GM13976 (cell line): Measurements from ENCODE around the gene C9orf85.
"Not testable (repeated sequence)": the region's sequence is repeated elsewhere in the genome, so short reads cannot be mapped to it uniquely, and the experiment has no call there.

Experiments
- DNase-seq: peaks from one replicate; pipeline ENCODE4 v3.0.0; 2012; ENCODE audit warnings: low spot score
- in situ Hi-C: fragments of 300-500 bp; cut with MboI; formaldehyde crosslinking; loops from one replicate; pipeline ENCODE4 v1.12.0; 2022; ENCODE audit warnings: low sequenced_read_pairs, mixed read lengths, inconsistent platforms; ENCODE audit not compliant: unreplicated experiment
- TF ChIP-seq, protein P1 (sequence below): IDR thresholded peaks from 2 replicates; pipeline ENCODE4 v1.5.1; 2012; ENCODE audit warnings: borderline replicate concordance, mild to moderate bottlenecking; ENCODE audit not compliant: insufficient read depth; ENCODE audit errors: extremely low read depth, missing control alignments, control extremely low read depth

Gene C9orf85

DNA sequence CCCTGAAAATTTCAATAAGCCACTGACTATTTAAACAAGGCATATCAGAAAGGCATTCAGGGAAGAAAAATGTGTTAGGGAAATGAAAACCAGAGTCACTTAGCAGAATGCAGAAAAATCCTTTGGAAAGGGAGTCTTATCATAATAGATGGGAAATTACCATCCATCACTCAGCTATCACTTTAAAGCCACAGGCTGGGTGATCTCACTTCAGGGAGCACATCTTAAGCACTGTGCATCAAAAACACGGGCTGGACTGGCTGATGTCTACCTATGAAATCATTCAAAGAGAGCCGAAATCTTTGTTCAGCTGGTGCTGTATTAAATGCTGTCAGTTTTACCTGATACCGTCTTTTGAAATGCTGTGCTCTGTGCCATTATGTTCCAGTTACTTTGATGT, 75.5 kb downstream of the C9orf85 start:
- no peak for DNase-seq
- in situ Hi-C loops = no loop called here
- TF ChIP-seq, protein P1, sequence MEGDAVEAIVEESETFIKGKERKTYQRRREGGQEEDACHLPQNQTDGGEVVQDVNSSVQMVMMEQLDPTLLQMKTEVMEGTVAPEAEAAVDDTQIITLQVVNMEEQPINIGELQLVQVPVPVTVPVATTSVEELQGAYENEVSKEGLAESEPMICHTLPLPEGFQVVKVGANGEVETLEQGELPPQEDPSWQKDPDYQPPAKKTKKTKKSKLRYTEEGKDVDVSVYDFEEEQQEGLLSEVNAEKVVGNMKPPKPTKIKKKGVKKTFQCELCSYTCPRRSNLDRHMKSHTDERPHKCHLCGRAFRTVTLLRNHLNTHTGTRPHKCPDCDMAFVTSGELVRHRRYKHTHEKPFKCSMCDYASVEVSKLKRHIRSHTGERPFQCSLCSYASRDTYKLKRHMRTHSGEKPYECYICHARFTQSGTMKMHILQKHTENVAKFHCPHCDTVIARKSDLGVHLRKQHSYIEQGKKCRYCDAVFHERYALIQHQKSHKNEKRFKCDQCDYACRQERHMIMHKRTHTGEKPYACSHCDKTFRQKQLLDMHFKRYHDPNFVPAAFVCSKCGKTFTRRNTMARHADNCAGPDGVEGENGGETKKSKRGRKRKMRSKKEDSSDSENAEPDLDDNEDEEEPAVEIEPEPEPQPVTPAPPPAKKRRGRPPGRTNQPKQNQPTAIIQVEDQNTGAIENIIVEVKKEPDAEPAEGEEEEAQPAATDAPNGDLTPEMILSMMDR = no peak

DNA sequence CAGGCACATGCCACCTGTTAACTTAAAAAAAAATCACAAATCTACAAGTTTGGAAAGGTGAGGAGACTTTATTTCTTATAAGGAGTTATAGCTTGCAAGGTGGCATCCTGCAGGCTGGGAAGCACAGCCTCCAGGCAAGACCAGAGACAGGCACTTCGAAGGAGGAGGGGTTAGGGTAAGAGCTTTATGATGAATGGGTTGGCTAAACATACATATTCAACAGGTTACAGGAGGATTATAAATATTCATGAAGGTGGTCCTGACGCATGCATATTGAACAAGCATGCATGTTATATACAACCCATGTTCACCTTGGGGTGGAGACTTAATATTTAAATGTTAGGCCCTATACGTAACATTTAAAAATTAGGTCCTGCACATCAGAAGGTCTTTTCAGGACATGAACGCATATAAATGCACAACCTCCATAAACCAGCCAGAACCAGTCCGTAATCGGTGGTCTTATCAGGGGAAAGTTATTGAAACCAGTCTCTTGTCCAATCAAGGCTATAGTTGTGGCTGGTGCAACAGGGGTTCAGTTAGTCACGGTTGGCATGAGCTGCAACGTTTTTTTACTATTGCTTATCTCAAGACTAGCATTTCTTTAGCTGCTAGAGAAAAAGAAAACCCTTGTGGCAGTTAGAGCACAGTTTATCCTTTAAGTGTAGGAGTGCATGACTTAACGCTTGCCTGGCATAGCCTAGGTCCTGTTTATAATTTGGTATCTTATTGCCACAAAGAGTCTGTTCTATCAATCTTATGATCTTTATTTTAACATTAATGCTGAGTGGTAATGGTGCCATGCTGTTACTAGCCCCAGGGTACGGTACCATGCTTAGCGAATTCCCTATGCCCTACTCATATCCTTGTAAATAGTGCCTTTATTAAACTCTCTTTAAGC, 76.3 kb downstream of the C9orf85 start:
- in situ Hi-C loops = no loop called here
- TF ChIP-seq, protein P1 = no peak
- DNase-seq = no peak

DNA sequence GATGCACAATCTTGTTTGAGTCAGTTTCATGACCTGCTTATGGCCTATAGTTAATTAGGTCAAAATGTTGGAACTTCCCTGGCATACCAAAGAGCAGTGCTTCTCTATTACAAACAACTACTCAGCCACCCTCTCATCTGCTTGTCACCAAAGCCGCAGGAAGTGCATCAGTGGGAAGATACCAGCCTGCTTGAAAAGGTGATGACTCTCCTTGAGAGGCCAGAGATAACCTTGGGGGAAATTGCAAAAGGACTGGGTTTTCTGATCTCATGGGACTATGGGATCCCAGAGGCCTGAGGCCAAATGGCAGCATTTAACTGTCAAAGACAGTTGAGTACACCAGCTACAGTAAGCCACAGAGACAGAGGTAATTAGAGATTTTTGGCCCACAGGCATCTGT, 79.0 kb downstream of the C9orf85 start:
- in situ Hi-C loops = no loop called here
- TF ChIP-seq, protein P1 = no peak
- no peak for DNase-seq

DNA sequence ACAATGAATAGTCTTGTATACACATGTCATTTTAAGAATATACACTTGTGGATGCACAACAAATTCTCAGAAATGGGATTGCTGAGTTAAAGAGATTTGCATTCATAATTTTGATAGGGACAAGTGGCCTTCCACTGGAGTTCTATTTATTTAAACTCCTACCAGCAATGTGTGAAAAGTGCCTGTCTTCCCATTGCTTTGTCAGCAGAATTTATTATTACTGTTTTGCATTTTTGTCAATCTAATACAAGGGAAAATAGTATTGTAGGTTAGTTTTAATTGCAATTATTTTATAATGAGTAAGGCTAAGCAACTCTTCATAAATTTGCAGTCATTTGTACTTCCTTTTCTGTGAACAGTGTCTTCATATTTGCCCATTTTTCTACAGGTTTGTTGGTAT, 94.0 kb downstream of the C9orf85 start:
- in situ Hi-C loops = loop anchor here (25.0 kb wide), 1 partner anchor 718 kb away; no protein-coding TSS in a partner anchor
- DNase-seq = no peak
- TF ChIP-seq, protein P1 = no peak

DNA sequence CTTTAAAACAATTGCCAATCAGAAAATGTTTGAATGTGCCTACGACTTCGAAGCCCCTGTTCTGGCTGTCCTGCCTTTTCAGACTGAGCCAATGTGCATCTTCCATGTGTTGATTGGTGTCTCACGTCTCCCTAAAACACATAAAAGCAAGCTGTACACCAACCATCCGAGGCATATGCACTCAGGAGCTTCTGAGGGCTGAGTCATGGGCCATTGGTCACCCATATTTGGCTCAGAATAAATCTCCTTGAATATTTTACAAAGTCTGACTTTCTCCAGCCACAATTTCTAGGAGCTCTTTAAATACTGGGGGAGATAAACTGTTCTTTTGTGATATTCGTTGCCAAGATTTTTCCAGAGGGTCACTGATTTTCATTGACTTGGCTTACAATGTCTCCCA, 95.1 kb downstream of the C9orf85 start:
- TF ChIP-seq, protein P1 = no peak
- in situ Hi-C loops = loop anchor here (25.0 kb wide), 1 partner anchor 719 kb away; no protein-coding TSS in a partner anchor
- no peak for DNase-seq

DNA sequence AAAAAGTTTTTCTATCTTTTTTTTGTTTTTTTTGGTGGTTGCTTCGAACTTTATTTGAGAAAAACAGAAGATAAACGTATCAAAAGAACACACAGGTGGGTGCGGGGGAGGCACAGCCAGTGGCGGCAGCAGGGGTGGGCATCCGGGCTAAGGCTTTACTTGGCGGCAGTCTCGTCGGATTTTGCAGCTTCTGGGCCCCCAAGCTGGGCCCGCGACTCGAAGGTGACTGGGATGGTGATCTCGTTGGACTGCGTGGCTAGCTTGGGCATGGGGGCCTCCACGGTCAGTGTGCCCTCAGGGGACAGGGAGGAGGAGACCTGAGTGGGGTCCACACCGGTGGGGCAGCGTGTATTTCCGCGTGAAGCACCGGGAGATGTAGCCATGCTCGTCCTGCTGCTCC, 96.3 kb downstream of the C9orf85 start:
- in situ Hi-C loops = loop anchor here (25.0 kb wide), 1 partner anchor 720 kb away; no protein-coding TSS in a partner anchor
- DNase-seq = not testable (repeated sequence)

DNA sequence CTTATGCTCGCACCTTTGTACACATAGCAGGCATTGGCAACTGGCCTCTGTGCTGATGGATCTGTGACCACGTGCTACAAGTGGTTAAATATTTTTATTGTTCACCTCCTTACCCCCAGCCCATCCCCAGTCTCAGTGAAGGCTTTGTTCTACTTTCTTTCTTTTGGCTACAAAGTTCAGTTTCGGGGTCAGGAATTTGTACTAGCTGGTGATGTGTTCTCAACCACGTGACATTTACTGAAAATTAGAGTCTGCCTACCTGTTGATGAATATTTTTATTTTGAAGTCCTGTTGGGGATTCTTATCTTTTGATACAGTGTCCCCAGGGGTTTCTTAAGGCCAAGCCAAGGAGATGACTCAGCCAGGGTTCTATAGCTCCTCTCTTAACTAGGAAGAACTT, 101.2 kb downstream of the C9orf85 start:
- no peak for DNase-seq
- in situ Hi-C loops = loop anchor here (10.0 to 25.0 kb wide), 2 partner anchors 188 to 725 kb away; no protein-coding TSS in a partner anchor
- TF ChIP-seq, protein P1 = no peak
